ENCODE results near the gene ELOVL6. TPM values are rescaled to one million over a fixed set of nuclear protein-coding genes. Genes with fewer than 3 reads are reported as not detected.

The ELOVL6 gene
- total and polyA plus RNA-seq, 12 donors = 0.84 to 7.7 (median 2.8) TPM

DNA sequence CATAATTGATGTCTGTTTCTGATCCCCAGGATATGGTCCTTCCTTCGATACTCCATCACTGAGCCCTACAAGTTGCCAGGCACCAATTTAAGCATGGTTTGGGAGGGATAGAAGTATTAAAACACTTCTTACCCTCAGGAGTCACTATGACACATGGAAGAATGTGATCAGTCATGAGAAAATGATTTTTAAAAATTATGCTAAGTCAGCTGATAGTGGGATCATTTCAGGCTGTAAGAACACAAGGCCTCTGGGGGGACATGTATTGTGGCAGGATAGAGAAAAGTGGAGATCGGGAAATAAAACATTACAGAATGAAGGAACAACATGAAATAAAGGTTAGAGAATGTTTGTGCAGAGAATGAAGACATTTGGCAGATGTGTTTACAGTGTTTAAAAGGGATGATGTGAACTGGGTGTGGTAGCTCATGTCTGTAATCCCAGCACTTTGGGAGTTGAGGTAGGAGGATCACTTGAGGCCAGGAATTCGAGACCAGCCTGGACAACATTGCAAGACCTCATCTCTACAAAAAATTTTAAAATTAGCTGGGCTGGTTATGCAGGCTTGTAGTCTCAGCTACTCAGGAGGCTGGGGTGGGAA lies 64.0 kb downstream of the ELOVL6 start:
- no peak for ATAC-seq
- intact Hi-C loops (cut with DNase I) = no loop called here
- 93 to 94% methylated on average over 3 of the region's 3 CpGs for WGBS, 2 donors

DNA sequence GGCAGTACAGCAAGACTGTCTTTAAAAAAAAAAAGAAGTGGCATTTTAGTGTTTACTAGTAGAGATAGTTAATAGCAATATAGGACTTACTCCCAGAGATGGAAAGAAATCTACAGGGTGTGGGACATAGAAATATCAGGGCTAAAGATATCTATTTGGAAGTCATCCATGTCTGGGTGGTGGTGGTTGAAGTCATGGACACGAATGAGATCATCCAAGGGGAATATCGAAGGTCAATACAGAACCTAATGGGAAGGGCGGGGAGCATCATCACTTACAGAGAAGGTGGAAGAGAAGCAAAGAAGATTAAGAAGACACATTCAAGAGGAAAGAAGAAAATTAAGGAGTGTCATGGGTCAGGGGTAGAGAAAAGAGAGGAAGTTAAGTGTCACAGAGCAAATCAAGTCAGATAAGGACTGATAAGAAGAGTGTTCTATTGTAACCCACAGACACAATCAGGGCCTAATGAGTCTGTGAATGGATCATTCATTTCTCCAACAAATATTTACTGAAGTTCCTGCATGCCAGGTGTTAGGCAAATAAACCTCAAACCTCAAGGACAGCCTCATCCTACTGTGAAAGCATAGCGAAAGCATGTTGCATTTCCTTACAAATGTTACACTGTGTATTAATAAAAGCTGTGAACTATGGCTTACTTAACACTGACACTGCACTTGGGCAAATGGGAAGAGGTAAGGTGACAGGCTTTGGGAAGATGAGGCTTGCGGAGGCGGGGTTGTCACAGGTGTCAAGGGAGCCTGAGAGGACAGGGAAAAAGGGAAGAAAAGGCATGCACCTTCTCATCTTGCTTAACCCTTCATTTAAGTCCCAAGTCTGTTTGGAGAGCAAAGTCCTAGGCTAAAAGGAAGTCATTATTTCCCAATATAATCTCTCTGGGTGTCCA lies 65.3 kb downstream of the ELOVL6 start:
- intact Hi-C loops (cut with DNase I) = no loop called here
- ATAC-seq = no peak

More for the DNA sequence above, 64.0 kb downstream of the ELOVL6 start:
- Histone ChIP-seq H3K27me3 (no peaks in the 10 kb centered on the region), H3K27ac (no peak overlapping the region), H3K36me3 (no peaks in the 10 kb centered on the region), H3K4me1 (no peaks in the 10 kb centered on the region), H3K9me3 (no peaks in the 10 kb centered on the region), H3K4me3 (no peak overlapping the region)
- TF ChIP-seq, protein P1, sequence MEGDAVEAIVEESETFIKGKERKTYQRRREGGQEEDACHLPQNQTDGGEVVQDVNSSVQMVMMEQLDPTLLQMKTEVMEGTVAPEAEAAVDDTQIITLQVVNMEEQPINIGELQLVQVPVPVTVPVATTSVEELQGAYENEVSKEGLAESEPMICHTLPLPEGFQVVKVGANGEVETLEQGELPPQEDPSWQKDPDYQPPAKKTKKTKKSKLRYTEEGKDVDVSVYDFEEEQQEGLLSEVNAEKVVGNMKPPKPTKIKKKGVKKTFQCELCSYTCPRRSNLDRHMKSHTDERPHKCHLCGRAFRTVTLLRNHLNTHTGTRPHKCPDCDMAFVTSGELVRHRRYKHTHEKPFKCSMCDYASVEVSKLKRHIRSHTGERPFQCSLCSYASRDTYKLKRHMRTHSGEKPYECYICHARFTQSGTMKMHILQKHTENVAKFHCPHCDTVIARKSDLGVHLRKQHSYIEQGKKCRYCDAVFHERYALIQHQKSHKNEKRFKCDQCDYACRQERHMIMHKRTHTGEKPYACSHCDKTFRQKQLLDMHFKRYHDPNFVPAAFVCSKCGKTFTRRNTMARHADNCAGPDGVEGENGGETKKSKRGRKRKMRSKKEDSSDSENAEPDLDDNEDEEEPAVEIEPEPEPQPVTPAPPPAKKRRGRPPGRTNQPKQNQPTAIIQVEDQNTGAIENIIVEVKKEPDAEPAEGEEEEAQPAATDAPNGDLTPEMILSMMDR (IDR thresholded peaks at IDR 0.05) = no peak
- DNase-seq = no peak

DNA sequence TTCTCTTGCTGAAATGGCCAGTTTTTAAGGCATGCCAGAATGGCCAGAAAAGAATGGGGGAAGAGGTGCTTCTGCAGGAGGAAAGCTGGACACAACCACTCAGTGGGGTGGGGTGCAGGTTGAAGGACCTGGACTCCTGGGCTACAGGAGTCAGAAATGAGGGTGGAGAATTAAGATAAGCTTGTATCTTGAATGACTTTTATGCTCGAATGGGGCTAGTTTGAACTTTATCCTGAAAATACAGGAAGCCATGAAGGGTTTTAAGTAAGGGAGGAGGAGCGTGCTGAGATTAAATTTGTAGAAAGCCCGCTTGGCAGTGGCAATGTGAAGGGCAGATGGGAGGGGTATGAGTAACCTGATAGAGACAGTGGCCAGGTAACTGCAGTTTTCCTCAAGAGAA lies 66.5 kb downstream of the ELOVL6 start:
- no peaks in the 10 kb centered on the region for H3K27me3 ChIP-seq

More for the DNA sequence above, 65.3 kb downstream of the ELOVL6 start:
- Histone ChIP-seq H3K9me3 (no peaks in the 10 kb centered on the region), H3K4me1 (no peaks in the 10 kb centered on the region), H3K27me3 (no peaks in the 10 kb centered on the region), H3K4me3 (no peak overlapping the region), H3K27ac (no peak overlapping the region), H3K36me3 (no peaks in the 10 kb centered on the region)
- TF ChIP-seq, protein P1 (IDR thresholded peaks at IDR 0.05) = no peak
- DNase-seq = no peak
- 88% methylated on average over 6 of the region's 6 CpGs for WGBS, 2 donors

More for the DNA sequence above, 66.5 kb downstream of the ELOVL6 start:
- DNase-seq = no peak
- Histone ChIP-seq H3K36me3 (no peaks in the 10 kb centered on the region), H3K9me3 (no peaks in the 10 kb centered on the region), H3K4me3 (no peak overlapping the region), H3K27ac (no peak overlapping the region), H3K4me1 (no peaks in the 10 kb centered on the region)
- WGBS, 2 donors = 83 to 84% methylated on average over 3 of the region's 3 CpGs
- ATAC-seq = no peak
- intact Hi-C loops (cut with DNase I) = no loop called here
- TF ChIP-seq, protein P1 (IDR thresholded peaks at IDR 0.05) = no peak
